ENCODE measurements around the gene EDNRA. TPM values are rescaled to one million over a fixed set of nuclear protein-coding genes. Genes with fewer than 3 reads are reported as not detected.
"Not testable (repeated sequence)": the region's sequence is repeated elsewhere in the genome, so short reads cannot be mapped to it uniquely, and the experiment has no call there.

EDNRA gene
- 5.8 and 6.9 TPM in 2 replicates for total RNA-seq
- long read RNA-seq, full-length matches to known transcripts, result 6 of 8 reads
- long read RNA-seq, partial matches to known transcripts, result 1 of 8 reads
- long read RNA-seq, other reads (novel, unspliced or antisense), result 1 of 8 reads

DNA sequence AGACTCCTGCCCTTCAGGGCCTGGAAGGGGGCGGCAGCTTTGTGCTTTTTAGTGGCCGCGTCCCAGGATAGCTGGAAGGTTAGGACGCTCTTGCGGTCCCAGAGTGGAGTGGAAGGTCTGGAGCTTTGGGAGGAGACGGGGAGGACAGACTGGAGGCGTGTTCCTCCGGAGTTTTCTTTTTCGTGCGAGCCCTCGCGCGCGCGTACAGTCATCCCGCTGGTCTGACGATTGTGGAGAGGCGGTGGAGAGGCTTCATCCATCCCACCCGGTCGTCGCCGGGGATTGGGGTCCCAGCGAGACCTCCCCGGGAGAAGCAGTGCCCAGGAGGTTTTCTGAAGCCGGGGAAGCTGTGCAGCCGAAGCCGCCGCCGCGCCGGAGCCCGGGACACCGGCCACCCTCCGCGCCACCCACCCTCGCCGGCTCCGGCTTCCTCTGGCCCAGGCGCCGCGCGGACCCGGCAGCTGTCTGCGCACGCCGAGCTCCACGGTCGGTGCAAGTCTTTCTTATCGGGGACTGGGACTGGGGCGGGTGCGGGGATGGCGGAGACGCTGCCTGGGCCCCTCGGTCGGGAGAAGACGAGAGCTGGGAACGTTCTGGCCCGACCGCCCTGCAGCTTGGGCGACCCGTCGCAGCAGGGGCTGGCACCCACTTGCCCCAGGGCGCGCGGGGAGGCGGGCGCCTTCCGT lies at the start of gene EDNRA:
Gene EDNRA, plus strand, starts transcription at position 207 of the 686 bp plus-strand sequence. CDS start 4,585 bp downstream, outside the sequence.
- TF ChIP-seq, protein P1, sequence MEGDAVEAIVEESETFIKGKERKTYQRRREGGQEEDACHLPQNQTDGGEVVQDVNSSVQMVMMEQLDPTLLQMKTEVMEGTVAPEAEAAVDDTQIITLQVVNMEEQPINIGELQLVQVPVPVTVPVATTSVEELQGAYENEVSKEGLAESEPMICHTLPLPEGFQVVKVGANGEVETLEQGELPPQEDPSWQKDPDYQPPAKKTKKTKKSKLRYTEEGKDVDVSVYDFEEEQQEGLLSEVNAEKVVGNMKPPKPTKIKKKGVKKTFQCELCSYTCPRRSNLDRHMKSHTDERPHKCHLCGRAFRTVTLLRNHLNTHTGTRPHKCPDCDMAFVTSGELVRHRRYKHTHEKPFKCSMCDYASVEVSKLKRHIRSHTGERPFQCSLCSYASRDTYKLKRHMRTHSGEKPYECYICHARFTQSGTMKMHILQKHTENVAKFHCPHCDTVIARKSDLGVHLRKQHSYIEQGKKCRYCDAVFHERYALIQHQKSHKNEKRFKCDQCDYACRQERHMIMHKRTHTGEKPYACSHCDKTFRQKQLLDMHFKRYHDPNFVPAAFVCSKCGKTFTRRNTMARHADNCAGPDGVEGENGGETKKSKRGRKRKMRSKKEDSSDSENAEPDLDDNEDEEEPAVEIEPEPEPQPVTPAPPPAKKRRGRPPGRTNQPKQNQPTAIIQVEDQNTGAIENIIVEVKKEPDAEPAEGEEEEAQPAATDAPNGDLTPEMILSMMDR (conservative IDR thresholded peaks at IDR 0.05), result no peak
- Mint-ChIP-seq H3K27me3 (ENCODE audit: low read depth) (peaks cover 29% of the 10 kb centered on the region), H3K4me3 (peak within 1 kb of the TSS; percentile 89), H3K4me1 (no peaks in the 10 kb centered on the region), H3K36me3 (ENCODE audit: low read depth) (no peaks in the 10 kb centered on the region), H3K27ac (ENCODE audit: unreplicated experiment) (peak within 1 kb of the TSS; percentile 79), H3K9me3 (no peaks in the 10 kb centered on the region)
- peak; percentile 33 for DNase-seq (ENCODE audit: low read depth, low spot score)

DNA sequence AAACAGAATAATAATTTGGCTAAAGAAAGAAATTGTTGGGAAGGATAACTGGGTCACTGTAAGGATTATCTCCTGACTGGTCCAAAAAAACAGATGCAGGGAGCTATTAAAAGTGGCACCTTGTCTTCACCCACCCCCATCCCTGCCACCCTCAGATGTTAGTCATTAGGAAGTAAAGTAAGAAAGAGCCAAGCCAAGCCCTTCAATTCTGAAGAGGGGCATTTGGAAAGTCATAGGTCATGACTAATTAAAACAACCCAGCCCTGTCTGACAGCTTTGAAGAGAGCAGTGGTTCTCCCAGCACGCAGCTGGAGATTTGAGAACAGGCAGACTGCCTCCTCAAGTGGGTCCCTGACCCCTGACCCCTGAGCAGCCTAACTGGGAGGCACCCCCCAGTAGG lies 46.5 kb upstream of the EDNRA start:
- H3K4me3 Mint-ChIP-seq, result not testable (repeated sequence)
- peaks cover 12% of the 10 kb centered on the region for H3K9me3 Mint-ChIP-seq

DNA sequence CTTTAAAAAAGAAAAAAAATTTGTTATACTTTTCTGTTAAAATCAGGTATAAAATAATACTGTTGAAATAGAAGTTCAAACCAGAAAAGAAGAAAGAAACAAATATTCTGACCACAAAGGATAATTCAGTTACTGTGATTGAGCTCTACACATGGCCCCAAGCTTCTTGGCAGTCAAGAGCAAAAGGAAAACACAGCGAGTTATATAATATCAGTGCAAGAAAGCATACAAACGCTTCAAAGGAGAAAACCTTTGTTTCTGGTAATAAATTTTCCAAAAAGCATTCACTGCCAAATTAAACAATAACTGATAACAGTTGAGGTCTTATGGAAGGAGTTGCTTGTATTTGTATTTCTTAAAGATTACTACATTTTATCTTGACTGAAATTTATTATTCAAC lies 40.5 kb upstream of the EDNRA start:
- Mint-ChIP-seq H3K27me3 (ENCODE audit: low read depth) (no peaks in the 10 kb centered on the region), H3K4me1 (no peaks in the 10 kb centered on the region)
- no peak for DNase-seq (ENCODE audit: low read depth, low spot score)

More for the DNA sequence above, 46.5 kb upstream of the EDNRA start:
- not testable (repeated sequence) for H3K27me3 Mint-ChIP-seq (ENCODE audit: low read depth); H3K36me3 Mint-ChIP-seq (ENCODE audit: low read depth); H3K4me1 Mint-ChIP-seq; DNase-seq (ENCODE audit: low read depth, low spot score); H3K27ac Mint-ChIP-seq (ENCODE audit: unreplicated experiment)

DNA sequence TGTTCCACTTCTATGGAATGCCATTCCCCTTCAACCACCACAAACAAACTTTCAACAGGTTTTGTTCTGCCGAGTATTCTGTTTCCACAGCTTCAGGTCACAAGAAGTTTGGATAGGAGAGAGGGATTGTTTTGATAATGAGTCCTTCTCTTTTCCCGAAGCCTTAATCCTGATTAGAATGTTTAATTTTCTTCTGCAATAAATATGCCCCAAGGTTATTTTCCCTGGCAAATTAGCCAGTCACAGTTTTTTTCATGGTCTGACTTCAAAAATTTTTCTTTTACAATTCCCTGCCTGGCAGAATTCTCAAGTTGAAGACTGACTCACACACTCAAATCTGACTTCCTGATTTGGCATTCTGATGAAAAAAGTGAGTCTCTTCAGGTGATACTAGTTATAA lies 33.1 kb upstream of the EDNRA start:
- no peak for DNase-seq (ENCODE audit: low read depth, low spot score)
- Mint-ChIP-seq H3K4me3 (no peak overlapping the region), H3K27me3 (ENCODE audit: low read depth) (no peaks in the 10 kb centered on the region), H3K9me3 (peaks cover 6% of the 10 kb centered on the region), H3K36me3 (ENCODE audit: low read depth) (peaks cover 3% of the 10 kb centered on the region), H3K4me1 (no peaks in the 10 kb centered on the region), H3K27ac (ENCODE audit: unreplicated experiment) (no peak overlapping the region)
- TF ChIP-seq, protein P1 (conservative IDR thresholded peaks at IDR 0.05), result no peak

More for the DNA sequence above, 40.5 kb upstream of the EDNRA start:
- H3K36me3 Mint-ChIP-seq (ENCODE audit: low read depth), result peaks cover 7% of the 10 kb centered on the region
- H3K9me3 Mint-ChIP-seq, result peaks cover 10% of the 10 kb centered on the region
- H3K4me3 Mint-ChIP-seq, result no peak overlapping the region
- H3K27ac Mint-ChIP-seq (ENCODE audit: unreplicated experiment), result no peak overlapping the region
- TF ChIP-seq, protein P1 (conservative IDR thresholded peaks at IDR 0.05), result no peak

DNA sequence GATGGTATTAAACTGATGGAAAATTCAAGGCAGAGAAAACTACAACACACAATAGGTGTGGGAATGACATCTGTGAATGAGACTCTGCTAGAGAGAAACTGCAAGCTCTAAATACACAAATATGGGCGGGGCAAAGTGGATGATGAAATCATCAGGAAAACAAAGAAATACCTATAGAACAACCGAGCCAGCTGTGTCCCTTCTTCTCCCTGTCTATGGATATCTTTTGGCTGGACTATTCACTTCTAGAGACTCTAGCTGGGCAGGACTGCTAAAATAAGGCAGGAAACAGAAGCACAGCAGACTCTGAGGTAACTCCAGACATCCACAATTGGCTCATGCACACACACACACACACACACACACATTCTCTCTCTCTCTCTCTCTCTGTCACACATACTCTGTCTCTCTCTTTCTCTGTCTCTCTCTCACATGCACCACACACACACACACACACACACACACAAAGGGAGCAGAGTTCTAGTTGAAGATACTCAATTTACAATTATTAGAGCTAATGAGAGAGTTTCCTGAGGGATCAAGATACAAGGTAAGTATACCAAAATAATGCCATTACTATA lies 27.2 kb upstream of the EDNRA start:
- peak overlapping the region; percentile 5 for H3K27ac Mint-ChIP-seq (ENCODE audit: unreplicated experiment)
- DNase-seq (ENCODE audit: low read depth, low spot score), result no peak
- no peaks in the 10 kb centered on the region for H3K36me3 Mint-ChIP-seq (ENCODE audit: low read depth)
- H3K4me3 Mint-ChIP-seq, result no peak overlapping the region
- no peaks in the 10 kb centered on the region for H3K27me3 Mint-ChIP-seq (ENCODE audit: low read depth)
- H3K9me3 Mint-ChIP-seq, result peaks cover 3% of the 10 kb centered on the region
- TF ChIP-seq, protein P1 (conservative IDR thresholded peaks at IDR 0.05), result no peak
- peaks cover 5% of the 10 kb centered on the region for H3K4me1 Mint-ChIP-seq

DNA sequence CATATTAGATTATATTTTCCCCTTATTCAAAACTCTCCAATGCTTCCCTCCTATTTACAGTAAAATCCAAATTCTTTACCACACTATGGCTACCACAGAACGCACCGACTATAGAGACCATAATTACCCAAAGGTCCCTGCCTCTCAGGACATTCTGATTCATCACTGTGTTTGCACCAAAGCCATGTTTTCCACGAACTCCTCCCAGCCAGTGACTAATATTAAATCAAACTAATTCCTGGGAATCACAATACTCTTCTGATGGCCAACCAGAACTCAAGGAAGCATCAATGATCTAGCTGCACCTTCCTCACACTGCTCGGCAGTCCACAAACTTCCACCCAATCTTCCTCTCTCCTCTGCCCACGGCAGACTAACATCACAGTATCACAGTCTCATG lies 24.2 kb upstream of the EDNRA start:
- Mint-ChIP-seq H3K27me3 (ENCODE audit: low read depth) (no peaks in the 10 kb centered on the region), H3K4me1 (peaks cover 5% of the 10 kb centered on the region), H3K4me3 (no peak overlapping the region), H3K36me3 (ENCODE audit: low read depth) (no peaks in the 10 kb centered on the region), H3K9me3 (peaks cover 3% of the 10 kb centered on the region), H3K27ac (ENCODE audit: unreplicated experiment) (no peak overlapping the region)
- DNase-seq (ENCODE audit: low read depth, low spot score), result no peak
- TF ChIP-seq, protein P1 (conservative IDR thresholded peaks at IDR 0.05), result no peak
